Neural progenitor cell (in vitro differentiated cells): ENCODE measurements around the gene BIN2. TPM values are rescaled to one million over a fixed set of nuclear protein-coding genes. Genes with fewer than 3 reads are reported as not detected.
"Not testable (repeated sequence)": the region's sequence is repeated elsewhere in the genome, so short reads cannot be mapped to it uniquely, and the experiment has no call there.

Experiments used
- DNase-seq: peaks from one replicate; pipeline ENCODE4 v3.0.0-alpha.2; 2016; ENCODE audit warnings: low spot score
- H2AFZ ChIP-seq: fragments of 200-600 bp; sonication (generic); replicated peaks from 2 replicates; pipeline ENCODE4 v1.6.1; 2016; ENCODE audit warnings: antibody characterized with exemption
- H3F3A ChIP-seq: fragments of 200-600 bp; sonication (generic); 2 replicates; pipeline ENCODE4 v1.6.1; 2016; ENCODE audit warnings: antibody characterized with exemption, low read depth
- H3K27ac ChIP-seq: fragments of 200-600 bp; sonication (generic); 2 replicates; pipeline ENCODE4 v1.5.1; 2016; ENCODE audit warnings: mild to moderate bottlenecking
- H3K27me3 ChIP-seq: fragments of 200-600 bp; sonication (generic); 2 replicates; pipeline ENCODE4 v1.6.1; 2016; ENCODE audit warnings: mild to moderate bottlenecking, moderate library complexity
- H3K36me3 ChIP-seq: fragments of 200-600 bp; sonication (generic); 2 replicates; pipeline ENCODE4 v1.5.1; 2016
- H3K4me1 ChIP-seq: fragments of 200-600 bp; sonication (generic); 2 replicates; pipeline ENCODE4 v1.6.1; 2016; ENCODE audit warnings: mixed run types
- H3K4me2 ChIP-seq: fragments of 200-600 bp; sonication (generic); 2 replicates; pipeline ENCODE4 v1.6.1; 2016
- H3K4me3 ChIP-seq: fragments of 200-600 bp; sonication (generic); 2 replicates; pipeline ENCODE4 v1.5.1; 2016
- H3K79me2 ChIP-seq: fragments of 200-600 bp; sonication (generic); 2 replicates; pipeline ENCODE4 v1.6.1; 2016; ENCODE audit warnings: low read depth
- H3K9ac ChIP-seq: fragments of 200-600 bp; sonication (generic); 2 replicates; pipeline ENCODE4 v1.6.1; 2016
- H3K9me3 ChIP-seq: fragments of 200-600 bp; sonication (generic); 2 replicates; pipeline ENCODE4 v1.5.1; 2016; ENCODE audit warnings: low read depth
- H4K20me1 ChIP-seq: fragments of 200-600 bp; sonication (generic); 2 replicates; pipeline ENCODE4 v1.6.1; 2016; ENCODE audit warnings: low read depth
- H3K27ac Mint-ChIP-seq: 3 replicates; pipeline ENCODE4 v1.8.0; 2021; ENCODE audit warnings: mixed read lengths
- H3K27me3 Mint-ChIP-seq: 2 replicates; pipeline ENCODE4 v1.8.0; 2022; ENCODE audit warnings: low read depth, mild to moderate bottlenecking, inconsistent platforms, moderate library complexity, mixed read lengths; ENCODE audit not compliant: insufficient read depth
- H3K36me3 Mint-ChIP-seq: 3 replicates; pipeline ENCODE4 v1.8.0; 2021; ENCODE audit warnings: mixed read lengths
- H3K4me1 Mint-ChIP-seq: 3 replicates; pipeline ENCODE4 v1.8.0; 2021; ENCODE audit warnings: mixed read lengths
- H3K4me3 Mint-ChIP-seq: 3 replicates; pipeline ENCODE4 v1.8.0; 2021; ENCODE audit warnings: mild to moderate bottlenecking, moderate library complexity, mixed read lengths
- H3K9me3 Mint-ChIP-seq: 3 replicates; pipeline ENCODE4 v1.8.0; 2020; ENCODE audit warnings: mixed read lengths
- CTCF ChIP-seq: fragments of 200-600 bp; sonication (generic); IDR thresholded peaks from 2 replicates; pipeline ENCODE4 v1.5.1; 2017; ENCODE audit warnings: antibody characterized with exemption, mild to moderate bottlenecking
- EZH2 ChIP-seq: fragments of 200-600 bp; sonication (generic); IDR thresholded peaks from 2 replicates; pipeline ENCODE4 v1.6.1; 2017; ENCODE audit warnings: antibody characterized with exemption, mild to moderate bottlenecking, moderate library complexity
- EZH2phosphoT487 ChIP-seq: fragments of 200-600 bp; sonication (generic); IDR thresholded peaks from 2 replicates; pipeline ENCODE4 v1.6.1; 2017; ENCODE audit warnings: antibody characterized with exemption
- total RNA-seq: library from RNA; depleted of rRNA; stranded (reverse); fragments of >200 nt; gene quantifications from 2 replicates; pipeline ENCODE4 v1.2.3, GENCODE V29; 2015; ENCODE audit warnings: low replicate concordance

The BIN2 gene
- total RNA-seq, 1 donor from 2014 or later, result 0.52 TPM

DNA sequence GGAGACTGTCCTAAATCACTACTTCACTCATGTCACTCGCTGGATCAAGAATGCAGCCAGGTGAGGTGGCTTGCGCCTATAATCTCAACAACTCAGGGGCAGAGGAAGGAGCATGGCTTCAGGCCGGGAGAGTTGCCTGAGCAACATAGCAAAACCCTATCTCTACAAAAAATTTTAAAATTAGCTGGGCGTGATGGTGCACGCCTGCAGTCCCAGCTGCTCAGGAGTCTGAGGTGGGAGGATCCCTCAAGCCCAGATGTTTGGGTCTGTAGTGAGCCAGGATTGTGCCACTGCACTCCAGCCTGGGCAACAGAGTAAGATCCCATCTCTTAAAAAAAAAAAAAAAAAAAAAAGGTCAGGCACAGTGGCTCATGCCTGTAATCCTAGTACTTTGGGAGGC is 59.7 kb downstream of the BIN2 start:
- Histone ChIP-seq H3K36me3 (no peaks in the 10 kb centered on the region), H3K4me1 (peaks cover 6% of the 10 kb centered on the region), H4K20me1 (no peaks in the 10 kb centered on the region), H3K4me2 (no peak overlapping the region), H3K27me3 (no peaks in the 10 kb centered on the region), H2AFZ (no peak overlapping the region), H3K9ac (no peak overlapping the region), H3F3A (peaks cover 4% of the 10 kb centered on the region), H3K27ac (no peak overlapping the region), H3K9me3 (no peaks in the 10 kb centered on the region), H3K4me3 (no peak overlapping the region), H3K79me2 (no peaks in the 10 kb centered on the region)
- H3K27ac Mint-ChIP-seq, result no peak overlapping the region
- H3K27me3 Mint-ChIP-seq, result peaks cover 5% of the 10 kb centered on the region
- H3K9me3 Mint-ChIP-seq, result no peaks in the 10 kb centered on the region
- H3K4me1 Mint-ChIP-seq, result no peaks in the 10 kb centered on the region
- no peaks in the 10 kb centered on the region for H3K36me3 Mint-ChIP-seq
- TF ChIP-seq CTCF, result no peak
- no peak for TF ChIP-seq EZH2phosphoT487
- no peak for TF ChIP-seq EZH2
- H3K4me3 Mint-ChIP-seq, result peak overlapping the region; percentile 69
- no peak for DNase-seq

DNA sequence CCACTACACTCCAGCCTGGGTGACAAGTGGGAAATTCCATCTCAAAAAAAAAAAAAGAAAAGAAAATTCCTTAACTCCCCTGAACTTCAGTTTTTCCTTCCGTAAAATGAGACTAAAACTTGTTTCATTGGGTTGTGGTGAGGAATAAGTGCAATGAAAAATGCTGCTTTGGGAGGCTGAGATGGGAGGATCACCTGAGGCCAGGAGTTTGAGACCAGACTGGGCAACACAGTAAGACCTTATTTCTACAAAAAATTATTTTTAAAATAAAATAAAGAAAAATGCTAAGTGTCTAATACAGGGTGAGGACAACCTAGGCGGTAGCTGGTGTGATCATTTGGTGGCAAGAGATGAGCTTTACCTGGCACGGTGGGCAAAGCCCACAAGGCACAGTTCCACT is 60.6 kb downstream of the BIN2 start:
- Histone ChIP-seq H3K9me3 (no peaks in the 10 kb centered on the region), H3F3A (no peaks in the 10 kb centered on the region), H3K4me1 (no peaks in the 10 kb centered on the region), H3K79me2 (no peaks in the 10 kb centered on the region), H3K4me3 (no peak overlapping the region), H3K4me2 (no peak overlapping the region), H3K36me3 (no peaks in the 10 kb centered on the region), H4K20me1 (no peaks in the 10 kb centered on the region), H3K9ac (no peak overlapping the region), H3K27me3 (no peaks in the 10 kb centered on the region), H3K27ac (no peak overlapping the region), H2AFZ (no peak overlapping the region)
- Mint-ChIP-seq H3K9me3 (no peaks in the 10 kb centered on the region), H3K4me1 (no peaks in the 10 kb centered on the region), H3K36me3 (no peaks in the 10 kb centered on the region), H3K27ac (no peak overlapping the region), H3K4me3 (no peak overlapping the region), H3K27me3 (peaks cover 2% of the 10 kb centered on the region)
- no peak for TF ChIP-seq EZH2phosphoT487
- no peak for TF ChIP-seq CTCF
- no peak for TF ChIP-seq EZH2
- no peak for DNase-seq

- no peak overlapping the region for H3K4me3 ChIP-seq
- TF ChIP-seq EZH2 (no peak), CTCF (peak; percentile 44)
- Mint-ChIP-seq H3K4me1 (no peaks in the 10 kb centered on the region), H3K4me3 (no peak overlapping the region), H3K9me3 (no peaks in the 10 kb centered on the region), H3K27me3 (peaks cover 2% of the 10 kb centered on the region), H3K36me3 (no peaks in the 10 kb centered on the region), H3K27ac (no peak overlapping the region)
- no peak overlapping the region for H2AFZ ChIP-seq
- no peaks in the 10 kb centered on the region for H3K36me3 ChIP-seq
- no peak overlapping the region for H3K4me2 ChIP-seq
- H3K79me2 ChIP-seq, result no peaks in the 10 kb centered on the region
- H3F3A ChIP-seq, result no peaks in the 10 kb centered on the region
- H3K9ac ChIP-seq, result no peak overlapping the region
- no peaks in the 10 kb centered on the region for H4K20me1 ChIP-seq
- no peaks in the 10 kb centered on the region for H3K27me3 ChIP-seq
- no peak overlapping the region for H3K27ac ChIP-seq
- H3K4me1 ChIP-seq, result no peaks in the 10 kb centered on the region
- DNase-seq, result peak; percentile 51
- no peaks in the 10 kb centered on the region for H3K9me3 ChIP-seq
Observed at GRCh38 chr12:51262758-51263177, 61.2 kb downstream of the BIN2 start.

GRCh38 chr12:51259600-51259999 is 64.4 kb downstream of the BIN2 start:
- H3K4me3 ChIP-seq, DNase-seq, H3K4me1 ChIP-seq, H3K36me3 ChIP-seq, H2AFZ ChIP-seq, H3K36me3 Mint-ChIP-seq, H3K27me3 Mint-ChIP-seq, H3K4me3 Mint-ChIP-seq, H3K9me3 Mint-ChIP-seq, H3F3A ChIP-seq, H3K27ac ChIP-seq, H3K27me3 ChIP-seq, H3K27ac Mint-ChIP-seq, H3K79me2 ChIP-seq, H4K20me1 ChIP-seq, H3K9me3 ChIP-seq, H3K4me1 Mint-ChIP-seq, H3K4me2 ChIP-seq, H3K9ac ChIP-seq: not testable (repeated sequence)
